Suprapubic skin (tissue), 4 donors: Measurements from ENCODE around the gene LSM3. TPM values are rescaled to one million over a fixed set of nuclear protein-coding genes. Genes with fewer than 3 reads are reported as not detected.

Experiments used
- DNase-seq, 2 donors: peaks; one replicate each; pipeline ENCODE4 v3.0.0-alpha.2; 2019; ENCODE audit warnings: low spot score in 2 of 2
- H3K27ac ChIP-seq: fragments of 200-600 bp; sonication (generic); one replicate; pipeline ENCODE4 v1.5.1; 2019
- H3K27me3 ChIP-seq: fragments of 200-600 bp; sonication (generic); one replicate; pipeline ENCODE4 v1.5.1; 2019
- H3K36me3 ChIP-seq: fragments of 200-600 bp; sonication (generic); one replicate; pipeline ENCODE4 v1.5.1; 2019
- H3K4me1 ChIP-seq: fragments of 200-600 bp; sonication (generic); one replicate; pipeline ENCODE4 v1.5.1; 2019
- H3K4me3 ChIP-seq: fragments of 200-600 bp; sonication (generic); one replicate; pipeline ENCODE4 v1.5.1; 2019; ENCODE audit warnings: mild to moderate bottlenecking
- H3K9me3 ChIP-seq: fragments of 200-600 bp; sonication (generic); one replicate; pipeline ENCODE4 v1.5.1; 2019
- EP300 ChIP-seq: sonication (generic); formaldehyde crosslinking; IDR thresholded peaks from one replicate; pipeline ENCODE4 v1.6.1; 2017; ENCODE audit warnings: antibody characterized with exemption
- POLR2A ChIP-seq, 2 donors: fragments of 450-650 bp; IDR thresholded peaks; one replicate each; pipeline ENCODE4 v1.6.1; 2017; ENCODE audit warnings: antibody characterized with exemption in 2 of 2, mild to moderate bottlenecking in 2 of 2, moderate library complexity in 2 of 2
- POLR2AphosphoS5 ChIP-seq, 3 donors: sonication (generic); formaldehyde crosslinking; IDR thresholded peaks; one replicate each; pipeline ENCODE4 v1.6.1; 2017; ENCODE audit warnings: antibody characterized with exemption in 3 of 3
- WGBS: methylation state at CpG from one replicate; pipeline ENCODE4 v1.1.5; 2018; 5-methylcytosine and 5-hydroxymethylcytosine counted together
- total RNA-seq, 4 donors: library from RNA; depleted of rRNA; stranded (reverse); fragments of >200 nt; gene quantifications; one replicate each; pipeline ENCODE4 v1.1.0, GENCODE V29; 2016
- TF ChIP-seq, protein P1 (sequence below), 2 donors: fragments of 200-600 bp in 1 of 2; fragments of 450-650 bp in 1 of 2; sonication (generic) in 1 of 2; IDR thresholded peaks; one replicate each; pipeline ENCODE4 v1.5.1; 2016 to 2019; ENCODE audit warnings: antibody characterized with exemption in 2 of 2, mild to moderate bottlenecking in 1 of 2, moderate library complexity in 1 of 2

The LSM3 gene
- total RNA-seq, 4 donors from 2014 or later: 5.5 to 10.7 (median 8.9) TPM

DNA sequence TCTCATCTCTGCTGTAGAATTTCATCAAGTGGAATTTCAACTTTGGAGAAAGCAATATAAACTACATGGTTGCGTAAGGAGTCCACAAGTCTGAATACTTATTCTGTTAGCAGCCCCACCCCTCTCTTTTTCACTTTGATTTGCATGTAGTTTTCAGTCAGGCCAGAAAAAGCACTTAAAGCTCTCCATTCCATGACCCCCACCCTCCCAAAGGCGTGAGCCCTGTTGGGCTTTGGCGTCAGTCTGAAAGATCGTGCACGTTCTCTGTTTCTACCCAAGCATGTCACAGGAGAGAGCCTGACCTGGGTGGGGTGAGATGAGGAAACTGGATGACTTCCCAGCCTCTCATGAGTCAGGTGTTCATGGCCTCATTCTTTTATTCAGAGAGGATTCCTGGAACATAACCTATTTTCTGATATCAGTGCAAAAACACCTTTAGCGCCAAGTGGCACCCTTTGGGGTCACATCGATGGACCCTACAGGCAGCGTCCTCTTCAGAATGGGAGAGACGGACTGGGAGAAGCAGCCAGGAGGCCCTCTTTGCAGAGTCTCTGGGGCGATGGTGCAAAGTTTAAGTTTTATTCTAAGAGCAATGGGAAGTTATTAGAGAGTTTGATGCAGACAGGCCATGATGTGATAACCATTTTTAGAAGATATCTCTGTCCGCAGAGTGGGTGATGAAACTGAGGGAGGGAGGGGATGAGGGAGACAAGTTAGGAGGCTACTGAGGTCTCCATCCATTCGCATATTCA is 55.8 kb downstream of the LSM3 start:
- Histone ChIP-seq H3K9me3 (no peaks in the 10 kb centered on the region), H3K27ac (peak overlapping the region; percentile 86), H3K4me3 (no peak overlapping the region), H3K36me3 (no peaks in the 10 kb centered on the region), H3K4me1 (peaks cover 34% of the 10 kb centered on the region), H3K27me3 (no peaks in the 10 kb centered on the region)
- WGBS: 67% methylated on average over 12 of the region's 12 CpGs
- peak in 1 of 2 donors; percentile 81 for DNase-seq
- TF ChIP-seq POLR2AphosphoS5 (IDR thresholded peaks at IDR 0.05): peak in 1 of 3 donors; percentile 47
- no peak for TF ChIP-seq EP300
- TF ChIP-seq, protein P1, sequence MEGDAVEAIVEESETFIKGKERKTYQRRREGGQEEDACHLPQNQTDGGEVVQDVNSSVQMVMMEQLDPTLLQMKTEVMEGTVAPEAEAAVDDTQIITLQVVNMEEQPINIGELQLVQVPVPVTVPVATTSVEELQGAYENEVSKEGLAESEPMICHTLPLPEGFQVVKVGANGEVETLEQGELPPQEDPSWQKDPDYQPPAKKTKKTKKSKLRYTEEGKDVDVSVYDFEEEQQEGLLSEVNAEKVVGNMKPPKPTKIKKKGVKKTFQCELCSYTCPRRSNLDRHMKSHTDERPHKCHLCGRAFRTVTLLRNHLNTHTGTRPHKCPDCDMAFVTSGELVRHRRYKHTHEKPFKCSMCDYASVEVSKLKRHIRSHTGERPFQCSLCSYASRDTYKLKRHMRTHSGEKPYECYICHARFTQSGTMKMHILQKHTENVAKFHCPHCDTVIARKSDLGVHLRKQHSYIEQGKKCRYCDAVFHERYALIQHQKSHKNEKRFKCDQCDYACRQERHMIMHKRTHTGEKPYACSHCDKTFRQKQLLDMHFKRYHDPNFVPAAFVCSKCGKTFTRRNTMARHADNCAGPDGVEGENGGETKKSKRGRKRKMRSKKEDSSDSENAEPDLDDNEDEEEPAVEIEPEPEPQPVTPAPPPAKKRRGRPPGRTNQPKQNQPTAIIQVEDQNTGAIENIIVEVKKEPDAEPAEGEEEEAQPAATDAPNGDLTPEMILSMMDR (IDR thresholded peaks at IDR 0.05): no peak

DNA sequence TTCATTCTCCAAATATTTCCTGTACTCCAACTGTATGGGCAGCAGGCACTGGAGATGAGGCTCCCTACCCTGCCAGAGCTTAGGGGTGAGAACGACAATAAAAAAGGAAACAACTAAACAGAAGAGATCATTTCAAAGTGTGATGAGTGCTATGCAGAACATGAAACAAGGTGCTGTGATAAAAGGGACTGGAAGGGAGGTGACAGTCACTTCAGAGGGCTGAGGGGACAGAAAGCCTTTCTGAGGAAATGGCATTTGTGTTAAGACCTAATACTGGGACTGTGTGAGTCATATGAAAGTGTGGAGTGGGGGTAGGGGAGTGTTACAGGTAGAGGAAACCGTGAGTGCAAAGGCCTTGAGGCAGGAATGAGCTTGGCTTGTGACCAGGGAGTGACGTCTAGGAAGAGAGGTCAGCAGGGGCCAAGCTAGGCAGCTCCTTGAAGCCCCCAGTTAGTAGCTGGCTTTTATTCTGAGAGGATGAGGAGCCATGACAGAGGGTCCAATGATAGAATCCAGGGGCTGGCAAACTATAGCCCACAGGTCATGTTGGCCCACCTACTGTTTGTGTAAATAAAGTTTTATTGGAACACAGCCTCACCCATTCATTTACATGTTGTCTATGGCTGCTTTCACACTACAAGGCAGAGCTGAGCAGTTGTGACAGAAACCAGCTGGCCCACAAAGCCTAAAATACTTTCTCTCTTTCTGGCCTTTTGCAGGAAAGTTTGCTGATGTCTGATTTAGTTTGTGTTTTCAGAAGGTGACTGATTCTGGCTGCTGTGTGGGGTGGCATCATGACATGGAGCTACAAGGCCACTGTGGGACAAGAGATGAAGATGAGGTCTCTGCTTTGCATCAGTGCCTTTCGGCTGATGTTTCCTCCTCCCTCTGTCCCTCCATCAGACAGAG is 56.6 kb downstream of the LSM3 start:
- no peak for DNase-seq
- Histone ChIP-seq H3K4me1 (peaks cover 32% of the 10 kb centered on the region), H3K27ac (peak overlapping the region; percentile 86), H3K4me3 (no peak overlapping the region), H3K36me3 (no peaks in the 10 kb centered on the region), H3K27me3 (no peaks in the 10 kb centered on the region), H3K9me3 (no peaks in the 10 kb centered on the region)
- TF ChIP-seq POLR2A (IDR thresholded peaks at IDR 0.05): no peak
- TF ChIP-seq EP300: no peak
- TF ChIP-seq POLR2AphosphoS5 (IDR thresholded peaks at IDR 0.05): no peak
- TF ChIP-seq, protein P1 (IDR thresholded peaks at IDR 0.05): no peak
- 41% methylated on average over 4 of the region's 4 CpGs for WGBS

DNA sequence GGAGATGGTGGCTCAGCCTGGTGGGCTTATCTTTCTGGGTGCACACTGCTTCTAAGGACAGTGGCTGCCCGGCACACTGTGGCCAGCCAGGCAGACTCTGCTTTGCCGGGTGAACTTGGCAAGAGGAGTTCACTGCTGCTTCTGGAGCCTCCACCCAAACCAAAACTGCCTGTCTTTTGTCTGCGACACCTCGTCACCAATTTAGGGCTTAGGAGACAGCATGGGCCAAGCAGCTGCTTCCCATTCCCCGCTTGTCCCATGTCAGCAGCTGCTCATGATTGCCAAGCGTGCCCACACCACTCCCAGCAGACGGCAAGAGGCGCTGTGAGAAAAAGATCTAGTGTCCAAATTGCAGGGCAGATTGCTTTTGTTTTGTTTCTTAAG is 57.3 kb downstream of the LSM3 start:
- peak overlapping the region; percentile 86 for H3K27ac ChIP-seq
- no peaks in the 10 kb centered on the region for H3K27me3 ChIP-seq
- H3K9me3 ChIP-seq: no peaks in the 10 kb centered on the region
- 44% methylated on average over 7 of the region's 8 CpGs for WGBS
- TF ChIP-seq POLR2A (IDR thresholded peaks at IDR 0.05) (no peak), POLR2AphosphoS5 (IDR thresholded peaks at IDR 0.05) (peak in 2 of 3 donors; percentile 71 to 90)
- peaks cover 29% of the 10 kb centered on the region for H3K4me1 ChIP-seq
- H3K4me3 ChIP-seq: no peak overlapping the region
- peak; percentile 85 to 89 for DNase-seq
- H3K36me3 ChIP-seq: no peaks in the 10 kb centered on the region

DNA sequence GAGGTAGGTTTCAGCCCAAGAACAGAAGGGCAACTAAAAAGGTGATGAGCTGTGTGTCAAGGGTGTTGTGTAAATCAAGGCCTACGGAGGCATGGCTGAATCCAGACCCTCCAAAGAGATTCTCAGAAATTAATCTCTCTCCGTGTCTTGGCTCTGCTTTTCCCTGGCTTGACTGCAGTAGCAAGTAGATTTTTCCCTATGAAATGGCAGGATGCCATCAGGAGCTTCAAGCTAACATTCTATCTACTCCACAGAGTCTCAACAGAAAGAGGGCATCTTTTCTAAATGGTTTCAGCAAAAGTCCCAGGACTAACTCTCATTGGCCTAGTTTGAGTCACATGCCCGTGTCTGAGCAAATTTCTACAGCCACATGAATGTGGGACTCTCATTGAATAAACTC is 58.3 kb downstream of the LSM3 start:
- no peaks in the 10 kb centered on the region for H3K9me3 ChIP-seq
- no peaks in the 10 kb centered on the region for H3K27me3 ChIP-seq
- H3K27ac ChIP-seq: peak overlapping the region; percentile 17
- TF ChIP-seq, protein P1 (IDR thresholded peaks at IDR 0.05): no peak
- TF ChIP-seq POLR2AphosphoS5 (IDR thresholded peaks at IDR 0.05) (no peak), EP300 (no peak), POLR2A (IDR thresholded peaks at IDR 0.05) (no peak)
- peaks cover 27% of the 10 kb centered on the region for H3K4me1 ChIP-seq
- no peak for DNase-seq
- no peak overlapping the region for H3K4me3 ChIP-seq
- no peaks in the 10 kb centered on the region for H3K36me3 ChIP-seq
- 72% methylated on average over 3 of the region's 3 CpGs for WGBS

DNA sequence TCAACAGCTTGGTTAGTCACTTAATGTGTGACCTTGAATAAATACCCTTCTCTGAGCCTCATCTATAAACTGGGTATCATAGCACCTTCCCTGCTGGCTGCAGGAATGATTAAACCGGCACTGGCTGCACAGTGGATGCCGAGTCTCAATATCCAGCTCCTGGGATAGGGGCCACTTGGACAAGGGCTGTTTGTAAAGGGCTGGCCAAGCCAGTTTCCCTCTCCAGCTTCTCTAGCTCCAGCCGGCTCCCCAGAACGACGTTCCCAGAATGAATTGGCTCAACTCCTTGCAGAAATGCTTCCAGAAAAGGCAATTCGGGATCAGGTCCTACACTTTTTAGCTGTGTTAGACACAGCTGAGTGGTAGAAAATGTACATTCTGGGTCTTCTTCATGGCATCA is 58.8 kb downstream of the LSM3 start:
- Histone ChIP-seq H3K27me3 (no peaks in the 10 kb centered on the region), H3K27ac (no peak overlapping the region), H3K36me3 (no peaks in the 10 kb centered on the region), H3K4me1 (peaks cover 27% of the 10 kb centered on the region), H3K9me3 (no peaks in the 10 kb centered on the region), H3K4me3 (no peak overlapping the region)
- DNase-seq: peak in 1 of 2 donors; percentile 76
- WGBS: 26% methylated on average over 6 of the region's 6 CpGs
- TF ChIP-seq, protein P1 (IDR thresholded peaks at IDR 0.05): no peak
- TF ChIP-seq POLR2AphosphoS5 (IDR thresholded peaks at IDR 0.05): no peak
- no peak for TF ChIP-seq POLR2A (IDR thresholded peaks at IDR 0.05)
- TF ChIP-seq EP300: no peak
